ENCODE data around the gene NBEA.

The NBEA gene

DNA sequence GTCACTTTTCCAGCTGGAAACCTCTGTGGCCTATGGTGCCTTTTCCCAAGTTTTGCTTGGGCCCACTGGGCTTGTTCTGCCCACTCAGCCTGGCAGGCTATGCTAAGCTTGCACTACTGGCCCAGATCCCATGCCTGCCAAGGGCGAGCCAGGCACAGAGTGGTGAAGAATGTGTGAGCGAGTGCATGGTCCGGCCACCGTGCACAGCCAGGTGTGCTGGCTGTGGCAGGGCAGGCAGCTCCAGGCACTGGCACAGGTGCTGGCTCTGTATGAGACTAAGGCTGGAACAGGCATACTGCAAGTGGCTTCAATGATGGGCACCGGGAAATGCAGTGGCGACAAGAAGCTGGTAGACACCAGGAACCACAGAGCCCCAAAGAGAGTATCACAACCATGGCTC, 584.5 kb downstream of the NBEA start:
- TF ChIP-seq, protein P1, sequence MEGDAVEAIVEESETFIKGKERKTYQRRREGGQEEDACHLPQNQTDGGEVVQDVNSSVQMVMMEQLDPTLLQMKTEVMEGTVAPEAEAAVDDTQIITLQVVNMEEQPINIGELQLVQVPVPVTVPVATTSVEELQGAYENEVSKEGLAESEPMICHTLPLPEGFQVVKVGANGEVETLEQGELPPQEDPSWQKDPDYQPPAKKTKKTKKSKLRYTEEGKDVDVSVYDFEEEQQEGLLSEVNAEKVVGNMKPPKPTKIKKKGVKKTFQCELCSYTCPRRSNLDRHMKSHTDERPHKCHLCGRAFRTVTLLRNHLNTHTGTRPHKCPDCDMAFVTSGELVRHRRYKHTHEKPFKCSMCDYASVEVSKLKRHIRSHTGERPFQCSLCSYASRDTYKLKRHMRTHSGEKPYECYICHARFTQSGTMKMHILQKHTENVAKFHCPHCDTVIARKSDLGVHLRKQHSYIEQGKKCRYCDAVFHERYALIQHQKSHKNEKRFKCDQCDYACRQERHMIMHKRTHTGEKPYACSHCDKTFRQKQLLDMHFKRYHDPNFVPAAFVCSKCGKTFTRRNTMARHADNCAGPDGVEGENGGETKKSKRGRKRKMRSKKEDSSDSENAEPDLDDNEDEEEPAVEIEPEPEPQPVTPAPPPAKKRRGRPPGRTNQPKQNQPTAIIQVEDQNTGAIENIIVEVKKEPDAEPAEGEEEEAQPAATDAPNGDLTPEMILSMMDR (conservative IDR thresholded peaks at IDR 0.05), result no peak
- no peak for TF ChIP-seq ZFX (IDR thresholded peaks at IDR 0.05)
- H3K27ac ChIP-seq, result no peak overlapping the region

DNA sequence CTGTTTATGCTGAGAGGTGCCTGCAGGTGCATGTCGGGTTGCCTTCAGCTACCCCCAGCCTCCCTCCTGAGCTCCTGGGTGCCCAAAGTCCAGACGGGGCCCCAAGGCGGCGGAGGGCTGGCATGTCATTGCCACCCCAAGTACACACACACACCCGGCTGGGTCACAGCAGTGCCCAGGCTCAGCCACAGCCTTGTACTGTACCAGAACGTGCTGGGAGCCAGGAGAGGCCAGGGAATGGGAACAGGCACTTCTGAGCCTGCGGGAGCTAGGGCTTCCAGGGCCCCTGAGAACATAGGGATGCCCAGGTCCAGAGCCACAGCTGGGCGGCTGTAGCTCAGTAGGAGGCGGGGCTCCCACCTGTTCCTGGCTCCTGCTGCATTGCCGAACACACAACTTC, 585.4 kb downstream of the NBEA start:
- no peak overlapping the region for H3K27ac ChIP-seq
- TF ChIP-seq ZFX (IDR thresholded peaks at IDR 0.05), result no peak
- TF ChIP-seq, protein P1 (conservative IDR thresholded peaks at IDR 0.05), result no peak

DNA sequence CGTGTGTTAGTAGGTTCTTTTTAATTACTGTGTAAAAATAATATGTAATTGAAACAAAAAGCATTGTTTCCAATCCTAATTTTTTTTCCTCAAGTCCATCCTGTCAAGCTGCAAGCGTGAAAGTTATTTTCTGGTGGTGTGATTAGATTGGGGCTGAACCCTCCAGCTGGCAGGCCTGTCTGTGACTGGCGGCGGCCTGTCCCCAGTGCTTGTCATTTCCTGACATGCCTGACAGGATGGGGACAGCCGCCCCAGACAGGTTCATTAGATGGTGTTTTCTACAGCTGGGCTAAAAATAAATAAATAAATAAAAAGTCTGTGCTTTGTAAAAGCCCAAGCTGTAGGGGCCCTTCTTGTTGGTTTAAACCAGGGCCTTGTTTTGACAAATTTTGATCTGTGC, 588.1 kb downstream of the NBEA start:
- TF ChIP-seq ZFX (IDR thresholded peaks at IDR 0.05), result no peak
- TF ChIP-seq, protein P1 (conservative IDR thresholded peaks at IDR 0.05), result no peak
- no peak overlapping the region for H3K27ac ChIP-seq

DNA sequence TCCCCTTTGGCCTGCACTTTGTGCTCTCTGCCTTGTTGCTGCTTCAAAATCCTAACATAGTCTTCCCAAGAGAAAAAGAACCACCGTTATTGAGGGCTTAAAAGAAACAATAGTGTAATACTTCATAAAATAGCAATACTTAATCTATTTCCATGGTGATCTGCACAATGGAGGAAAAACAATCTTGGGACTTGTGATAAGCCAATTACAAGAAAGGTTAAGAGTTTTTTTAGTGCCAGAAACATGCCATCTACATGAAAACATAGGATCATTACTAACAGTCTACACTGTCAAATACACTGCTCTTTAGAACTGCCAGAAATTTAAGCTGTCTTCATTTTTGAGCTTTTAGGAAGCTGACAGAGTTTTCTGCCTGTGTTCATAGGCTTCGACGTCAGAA, 588.5 kb downstream of the NBEA start:
- no peak for TF ChIP-seq ZFX (IDR thresholded peaks at IDR 0.05)
- TF ChIP-seq, protein P1 (conservative IDR thresholded peaks at IDR 0.05), result no peak

DNA sequence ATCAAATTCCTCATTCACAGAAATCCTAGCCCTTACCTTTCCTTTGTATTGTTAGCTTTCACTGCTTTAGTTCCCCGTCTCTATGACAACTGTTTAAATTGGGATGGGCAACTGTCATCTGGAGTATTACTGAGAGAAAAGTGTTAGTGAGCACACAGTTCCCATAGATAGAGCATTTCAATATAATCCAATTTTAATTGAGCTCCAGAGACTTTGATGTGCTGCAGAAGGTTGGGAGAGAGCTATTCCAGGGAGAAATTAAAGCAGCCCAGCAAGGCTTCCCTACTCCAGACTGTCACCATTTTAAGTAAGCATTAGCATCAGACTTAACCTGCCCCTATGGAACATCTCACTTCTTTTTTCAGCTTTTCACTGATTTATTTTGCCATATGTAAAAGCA, 589.5 kb downstream of the NBEA start:
- no peak overlapping the region for H3K27ac ChIP-seq
- no peak for TF ChIP-seq ZFX (IDR thresholded peaks at IDR 0.05)
- TF ChIP-seq, protein P1 (conservative IDR thresholded peaks at IDR 0.05), result no peak

More for the DNA sequence above, 588.5 kb downstream of the NBEA start:
- H3K27ac ChIP-seq, result no peak overlapping the region

DNA sequence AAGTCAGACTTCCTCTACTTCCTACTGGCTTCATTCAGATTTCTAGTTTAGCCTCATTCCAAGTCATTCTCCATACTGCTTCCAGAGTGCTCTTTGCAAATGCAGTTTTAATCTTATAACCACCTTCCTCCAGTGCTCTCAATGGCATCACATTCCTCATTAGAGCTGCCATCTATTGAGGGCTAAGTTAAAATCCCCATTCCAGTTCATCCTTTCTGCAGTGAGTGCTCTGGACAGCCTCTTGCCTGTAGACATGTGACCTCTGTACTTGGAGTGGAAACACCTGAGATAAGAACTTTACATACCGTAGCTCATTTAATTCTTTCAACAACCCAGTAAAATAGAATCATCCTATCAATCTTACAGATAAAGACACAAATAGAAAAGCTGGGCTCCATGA, 592.3 kb downstream of the NBEA start:
- H3K27ac ChIP-seq, result no peak overlapping the region
- TF ChIP-seq, protein P1 (conservative IDR thresholded peaks at IDR 0.05), result no peak
- TF ChIP-seq ZFX (IDR thresholded peaks at IDR 0.05), result no peak

DNA sequence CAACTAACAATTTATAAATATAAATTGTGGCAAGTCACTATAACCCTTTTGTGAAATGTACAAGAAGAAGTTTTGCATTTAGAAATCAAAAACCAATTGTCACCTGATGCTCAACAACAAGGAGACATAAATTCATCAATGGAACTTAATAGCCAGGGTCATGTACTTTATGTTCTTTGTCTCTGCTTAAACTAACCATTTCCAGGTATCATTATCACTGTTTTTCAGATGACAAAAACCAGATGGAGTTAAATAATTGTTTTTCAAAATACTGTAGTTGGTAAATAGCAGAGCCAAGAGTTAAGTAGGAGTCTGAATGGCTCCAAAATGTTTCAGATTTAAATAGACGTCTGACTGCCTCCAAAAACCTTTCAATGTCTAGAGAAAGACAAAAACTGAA, 606.7 kb downstream of the NBEA start:
- TF ChIP-seq ZFX (IDR thresholded peaks at IDR 0.05), result no peak
- TF ChIP-seq, protein P1 (conservative IDR thresholded peaks at IDR 0.05), result no peak

More for the DNA sequence above, 606.7 kb downstream of the NBEA start:
- H3K27ac ChIP-seq, result no peak overlapping the region
